Neuron (in vitro differentiated cells): ENCODE measurements around the gene MRNIP.
A peak's percentile ranks its signal among the peaks of the same experiment; 100 is the strongest.

Experiments
- H2AFZ ChIP-seq: one replicate; pipeline ENCODE4 v1.6.1; 2013; ENCODE audit warnings: low read depth, mild to moderate bottlenecking, inconsistent platforms, low read length, moderate library complexity
- H3K27me3 ChIP-seq: one replicate; pipeline ENCODE4 v1.6.1; 2013; ENCODE audit warnings: low read length; ENCODE audit not compliant: insufficient read depth
- H3K36me3 ChIP-seq: one replicate; pipeline ENCODE4 v1.6.1; 2013; ENCODE audit warnings: low read length; ENCODE audit not compliant: insufficient read depth
- H3K4me1 ChIP-seq: one replicate; pipeline ENCODE4 v1.6.1; 2013; ENCODE audit warnings: low read length; ENCODE audit not compliant: insufficient read depth
- H3K4me3 ChIP-seq: 2 replicates; pipeline ENCODE4 v1.5.1; 2013; ENCODE audit warnings: mild to moderate bottlenecking, low read length, moderate library complexity
- H3K9me3 ChIP-seq: one replicate; pipeline ENCODE4 v1.6.1; 2013; ENCODE audit warnings: low read length

The MRNIP gene

GRCh38 chr5:179817470-179817840 lies 41.2 kb downstream of the MRNIP start:
- Histone ChIP-seq H3K36me3 (peaks cover 23% of the 10 kb centered on the region), H2AFZ (no peak overlapping the region), H3K9me3 (peaks cover 5% of the 10 kb centered on the region), H3K27me3 (no peaks in the 10 kb centered on the region), H3K4me1 (peaks cover 28% of the 10 kb centered on the region), H3K4me3 (no peak overlapping the region)

- peaks cover 5% of the 10 kb centered on the region for H3K9me3 ChIP-seq
- H2AFZ ChIP-seq, result no peak overlapping the region
- H3K4me1 ChIP-seq, result peaks cover 23% of the 10 kb centered on the region
- H3K4me3 ChIP-seq, result no peak overlapping the region
- H3K27me3 ChIP-seq, result no peaks in the 10 kb centered on the region
- peaks cover 29% of the 10 kb centered on the region for H3K36me3 ChIP-seq
These were observed 41.7 kb downstream of the MRNIP start for GRCh38 chr5:179816796-179817469.

GRCh38 chr5:179816401-179816795 lies 42.2 kb downstream of the MRNIP start:
- Histone ChIP-seq H3K4me1 (peaks cover 20% of the 10 kb centered on the region), H2AFZ (no peak overlapping the region), H3K36me3 (peaks cover 29% of the 10 kb centered on the region), H3K27me3 (no peaks in the 10 kb centered on the region), H3K9me3 (peaks cover 5% of the 10 kb centered on the region), H3K4me3 (no peak overlapping the region)

GRCh38 chr5:179815491-179816249 lies 42.9 kb downstream of the MRNIP start:
- H3K4me3 ChIP-seq, result no peak overlapping the region
- H3K27me3 ChIP-seq, result no peaks in the 10 kb centered on the region
- peaks cover 29% of the 10 kb centered on the region for H3K36me3 ChIP-seq
- H3K9me3 ChIP-seq, result peaks cover 5% of the 10 kb centered on the region
- H3K4me1 ChIP-seq, result peaks cover 20% of the 10 kb centered on the region
- no peak overlapping the region for H2AFZ ChIP-seq

GRCh38 chr5:179814090-179814489 lies 44.5 kb downstream of the MRNIP start:
- Histone ChIP-seq H3K4me1 (peaks cover 7% of the 10 kb centered on the region), H3K27me3 (no peaks in the 10 kb centered on the region), H2AFZ (no peak overlapping the region), H3K9me3 (peaks cover 5% of the 10 kb centered on the region), H3K4me3 (no peak overlapping the region), H3K36me3 (peaks cover 29% of the 10 kb centered on the region)

- Histone ChIP-seq H3K9me3 (peaks cover 5% of the 10 kb centered on the region), H3K4me1 (no peaks in the 10 kb centered on the region), H3K27me3 (no peaks in the 10 kb centered on the region), H3K36me3 (peaks cover 29% of the 10 kb centered on the region), H2AFZ (no peak overlapping the region), H3K4me3 (no peak overlapping the region)
These were observed 45.5 kb downstream of the MRNIP start for GRCh38 chr5:179812997-179813607.

GRCh38 chr5:179812135-179812825 lies 46.3 kb downstream of the MRNIP start:
- no peaks in the 10 kb centered on the region for H3K27me3 ChIP-seq
- peaks cover 5% of the 10 kb centered on the region for H3K9me3 ChIP-seq
- H3K36me3 ChIP-seq, result peaks cover 29% of the 10 kb centered on the region
- H3K4me1 ChIP-seq, result no peaks in the 10 kb centered on the region
- H3K4me3 ChIP-seq, result no peak overlapping the region
- no peak overlapping the region for H2AFZ ChIP-seq

- peaks cover 27% of the 10 kb centered on the region for H3K4me1 ChIP-seq
- H3K36me3 ChIP-seq, result peaks cover 2% of the 10 kb centered on the region
- peak within 1 kb of the TSS; percentile 80 for H2AFZ ChIP-seq
- H3K9me3 ChIP-seq, result no peaks in the 10 kb centered on the region
- no peaks in the 10 kb centered on the region for H3K27me3 ChIP-seq
- peak within 1 kb of the TSS; percentile 78 for H3K4me3 ChIP-seq
These were observed 52.2 kb downstream of the MRNIP start, which contains the start of gene MGAT4B for GRCh38 chr5:179806250-179807048. TSS of gene MGAT4B (minus strand) at chr5:179806866. CDS start at chr5:179806583, 283 bp downstream.

- Histone ChIP-seq H3K36me3 (peaks cover 6% of the 10 kb centered on the region), H2AFZ (no peak overlapping the region), H3K4me1 (peaks cover 27% of the 10 kb centered on the region), H3K27me3 (no peaks in the 10 kb centered on the region), H3K9me3 (no peaks in the 10 kb centered on the region), H3K4me3 (peak overlapping the region; percentile 78)
These were observed 52.9 kb downstream of the MRNIP start for GRCh38 chr5:179805529-179806249.

- Histone ChIP-seq H2AFZ (no peak overlapping the region), H3K4me3 (peak overlapping the region; percentile 78), H3K4me1 (peaks cover 27% of the 10 kb centered on the region), H3K9me3 (no peaks in the 10 kb centered on the region), H3K36me3 (peaks cover 10% of the 10 kb centered on the region), H3K27me3 (no peaks in the 10 kb centered on the region)
These were observed 53.5 kb downstream of the MRNIP start for GRCh38 chr5:179805070-179805528.

- peaks cover 15% of the 10 kb centered on the region for H3K36me3 ChIP-seq
- no peak overlapping the region for H3K4me3 ChIP-seq
- H3K9me3 ChIP-seq, result no peaks in the 10 kb centered on the region
- H3K4me1 ChIP-seq, result peaks cover 27% of the 10 kb centered on the region
- no peaks in the 10 kb centered on the region for H3K27me3 ChIP-seq
- H2AFZ ChIP-seq, result no peak overlapping the region
These were observed 54.1 kb downstream of the MRNIP start for GRCh38 chr5:179804555-179804947.
